NCI-H2171 (cell line): ENCODE measurements around the gene CUL3.

Experiments
- DNase-seq: peaks from one replicate; lab custom pipeline; 2025; lab: John Stamatoyannopoulos, UW

CUL3 gene

DNA sequence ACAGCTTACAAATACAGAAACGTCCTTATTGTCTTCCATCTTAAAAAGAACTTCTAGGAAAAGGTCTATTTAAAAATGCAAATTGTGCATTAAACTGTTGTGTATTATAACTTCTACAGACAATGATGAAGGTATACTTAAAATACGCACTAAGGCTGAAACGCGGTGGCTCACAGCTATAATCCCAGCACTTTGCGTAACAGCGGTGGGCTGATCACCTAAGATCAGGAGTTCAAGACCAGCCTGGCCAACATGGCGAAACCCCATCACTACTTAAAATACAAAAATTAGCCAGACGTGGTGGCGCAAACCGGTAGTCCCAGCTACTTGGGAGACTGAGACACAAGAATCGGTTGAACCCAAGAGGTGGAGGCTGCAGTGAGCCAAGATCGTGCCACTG is 4.9 kb downstream of the CUL3 start:
- DNase-seq, result no peak

DNA sequence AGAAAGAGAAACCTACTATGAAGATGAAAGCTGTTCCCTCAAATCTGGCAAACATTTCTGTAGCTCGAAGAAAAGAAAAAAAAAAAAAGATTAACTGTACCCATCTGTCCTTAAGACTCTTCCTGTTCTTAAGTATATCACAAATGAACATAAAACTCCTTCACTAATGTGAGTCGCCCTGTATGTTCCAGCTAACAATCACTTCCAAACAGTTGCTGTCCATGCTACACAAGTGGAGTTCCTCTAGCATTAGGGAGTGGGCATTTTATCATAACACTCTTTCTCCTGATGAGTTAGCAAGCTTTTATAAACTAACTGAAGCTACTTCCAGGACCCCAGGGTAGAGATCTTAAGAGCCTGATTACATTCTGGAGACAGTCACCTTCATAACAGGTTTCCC is 5.8 kb downstream of the CUL3 start:
- no peak for DNase-seq

DNA sequence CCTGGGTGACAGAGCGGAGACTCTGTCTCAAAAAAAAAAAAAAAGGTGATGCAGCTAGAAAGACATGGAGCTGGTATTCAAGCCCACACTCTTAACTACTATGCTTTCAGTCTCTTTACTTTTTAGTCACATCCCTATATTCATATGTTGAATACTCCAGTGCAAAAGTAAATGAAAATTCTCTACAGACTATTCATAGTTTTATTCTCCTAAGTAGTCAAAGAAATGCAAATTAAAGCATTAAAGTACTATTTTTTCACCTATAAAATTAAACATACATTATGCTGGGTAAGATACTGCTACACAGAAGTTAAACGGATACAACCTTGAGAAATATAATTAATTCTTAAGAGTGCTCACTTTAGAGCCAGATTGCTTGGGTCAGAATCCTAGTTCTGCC is 7.6 kb downstream of the CUL3 start:
- no peak for DNase-seq

DNA sequence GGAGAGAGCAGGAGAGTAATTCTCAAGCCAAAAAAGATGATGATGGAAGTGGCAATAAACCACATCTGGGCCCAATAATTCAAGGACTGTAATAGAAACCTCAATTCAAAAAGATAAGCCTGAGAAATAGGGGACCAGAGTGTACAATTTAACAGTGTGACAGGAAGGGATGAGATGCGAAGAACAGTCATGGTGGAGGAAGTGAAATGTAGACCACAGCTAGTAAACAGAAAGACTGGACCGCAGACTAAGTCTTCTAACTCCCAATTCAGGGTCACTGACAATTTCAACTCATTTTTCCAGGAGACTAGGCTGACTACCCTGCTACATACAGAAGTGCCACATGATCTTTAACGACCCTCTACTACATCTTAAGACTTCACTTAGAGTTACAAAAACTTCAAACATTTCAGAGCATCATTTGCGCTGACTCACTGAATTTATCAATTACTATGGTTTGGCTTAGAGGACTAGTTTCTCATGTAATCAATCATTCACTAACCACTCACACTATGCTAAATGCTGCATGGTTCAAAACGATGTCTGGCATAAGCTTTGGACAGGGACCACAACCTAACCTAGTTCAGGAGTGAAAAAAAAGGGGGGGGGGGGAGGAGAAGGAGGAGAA is 9.0 kb downstream of the CUL3 start:
- DNase-seq, result no peak

DNA sequence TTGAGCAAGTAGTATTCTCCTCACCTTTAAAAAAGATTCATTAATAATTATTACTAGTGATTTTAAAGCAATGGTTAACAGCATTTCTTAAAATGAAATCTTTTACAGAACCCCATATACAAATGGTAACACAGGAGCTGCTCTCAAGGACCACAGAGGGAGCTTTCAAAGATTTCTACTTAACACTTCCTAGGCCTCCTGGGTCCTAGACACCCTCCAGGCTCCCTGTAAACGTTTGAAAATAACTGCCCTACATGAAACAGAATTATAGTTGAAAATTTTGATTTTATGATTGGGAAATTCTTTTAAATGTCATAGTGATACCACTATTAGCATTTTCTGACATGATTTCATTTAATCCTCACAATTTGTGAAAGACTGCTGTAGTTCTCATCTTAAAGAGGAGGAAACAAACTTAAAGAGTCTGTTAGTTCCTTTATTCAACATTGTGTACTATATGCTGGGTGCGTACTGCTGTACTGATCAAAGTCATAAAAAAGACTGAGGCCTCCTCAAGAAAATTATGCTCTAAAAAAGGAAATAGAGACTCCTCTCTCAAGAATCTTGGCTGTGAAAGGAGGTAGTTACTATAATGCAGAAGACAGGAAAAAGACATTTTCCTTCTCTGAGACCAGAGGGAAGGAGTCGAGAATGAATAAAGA is 10.6 kb downstream of the CUL3 start:
- DNase-seq, result no peak

DNA sequence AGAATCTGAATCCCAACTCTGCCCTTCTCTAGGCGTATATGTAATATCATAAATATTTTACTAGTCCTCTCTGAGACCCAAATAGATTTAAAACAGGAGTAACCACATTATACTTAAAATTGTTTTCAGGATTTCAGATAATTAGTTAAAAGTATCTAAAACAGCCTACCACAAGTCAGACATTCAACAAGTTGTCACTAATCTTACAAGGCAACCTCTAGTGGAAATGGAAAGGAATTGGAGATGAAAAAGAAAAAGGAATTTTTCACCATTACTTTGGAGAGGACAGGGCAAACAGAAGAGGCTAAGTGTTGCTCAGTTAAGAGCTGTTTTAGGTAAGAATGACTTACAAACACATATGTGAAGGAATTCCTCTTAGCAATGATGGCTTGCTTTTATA is 11.4 kb downstream of the CUL3 start:
- DNase-seq, result no peak

DNA sequence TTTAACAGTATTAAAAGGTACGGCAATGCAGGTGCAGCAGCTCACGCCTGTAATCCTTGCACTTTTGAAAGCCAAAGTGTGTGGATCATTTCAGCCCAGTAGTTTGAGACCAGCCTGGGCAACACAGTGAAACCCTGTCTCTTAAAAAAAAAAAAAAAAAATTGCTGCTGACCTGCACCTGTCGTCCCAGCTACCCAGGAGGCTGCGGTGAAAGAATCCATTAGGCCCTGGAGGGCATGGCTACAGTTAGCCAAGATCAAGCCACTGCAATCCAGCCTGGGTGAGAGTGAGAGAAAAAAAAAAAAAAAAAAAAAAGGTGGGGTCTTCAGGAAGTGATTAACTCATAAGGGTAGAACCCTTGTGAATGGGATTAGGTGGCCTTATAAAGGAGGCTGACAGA is 12.8 kb downstream of the CUL3 start:
- no peak for DNase-seq

DNA sequence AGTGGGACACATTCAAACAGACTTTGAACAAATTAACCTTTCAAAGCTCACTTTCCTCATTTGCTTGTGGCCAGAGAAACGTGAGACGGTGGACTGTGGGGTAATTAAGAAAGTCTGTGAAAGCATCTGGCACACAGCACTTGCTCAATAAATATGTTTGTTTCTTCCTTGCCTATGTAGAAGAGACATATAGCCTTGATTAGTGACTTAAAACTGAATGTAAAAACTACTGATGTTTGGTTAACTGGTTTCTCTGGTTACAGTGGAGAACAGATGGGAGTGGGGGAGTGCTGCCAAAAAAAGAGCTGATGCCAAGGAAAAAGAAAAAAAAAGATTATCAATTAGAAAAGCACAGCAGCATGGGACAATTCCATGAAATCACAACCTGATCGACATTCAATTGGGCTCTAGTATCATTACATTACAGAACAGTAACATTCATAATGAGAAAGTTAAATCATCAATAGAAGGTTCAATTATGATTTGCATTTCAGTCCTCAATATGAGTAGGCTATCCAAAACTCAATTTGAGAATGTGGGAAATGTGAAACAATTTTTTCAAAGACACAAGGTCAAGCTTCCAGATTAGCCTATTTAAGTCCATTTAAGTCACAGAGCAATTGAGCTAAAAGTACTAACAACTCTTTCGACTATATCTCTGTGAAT is 14.7 kb downstream of the CUL3 start:
- peak; percentile 11 for DNase-seq

DNA sequence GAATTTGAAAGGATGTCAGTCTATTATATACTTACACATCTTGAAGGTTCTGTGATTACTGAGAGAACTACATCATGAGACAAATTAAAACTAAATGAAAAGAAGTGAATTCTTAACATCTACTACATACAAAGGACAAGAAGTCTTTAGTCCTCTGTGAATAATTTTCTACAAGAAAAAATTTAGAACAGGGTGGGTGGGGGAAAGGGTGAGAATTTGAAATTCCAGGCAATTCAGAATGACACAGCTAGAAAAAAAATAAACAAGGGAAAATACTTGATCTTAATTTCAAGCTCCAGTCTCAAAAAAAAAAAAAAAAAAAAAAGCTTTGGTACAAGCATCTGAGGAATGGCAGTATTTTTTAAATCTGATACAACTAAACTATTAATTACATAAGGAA is 15.5 kb downstream of the CUL3 start:
- DNase-seq, result no peak

DNA sequence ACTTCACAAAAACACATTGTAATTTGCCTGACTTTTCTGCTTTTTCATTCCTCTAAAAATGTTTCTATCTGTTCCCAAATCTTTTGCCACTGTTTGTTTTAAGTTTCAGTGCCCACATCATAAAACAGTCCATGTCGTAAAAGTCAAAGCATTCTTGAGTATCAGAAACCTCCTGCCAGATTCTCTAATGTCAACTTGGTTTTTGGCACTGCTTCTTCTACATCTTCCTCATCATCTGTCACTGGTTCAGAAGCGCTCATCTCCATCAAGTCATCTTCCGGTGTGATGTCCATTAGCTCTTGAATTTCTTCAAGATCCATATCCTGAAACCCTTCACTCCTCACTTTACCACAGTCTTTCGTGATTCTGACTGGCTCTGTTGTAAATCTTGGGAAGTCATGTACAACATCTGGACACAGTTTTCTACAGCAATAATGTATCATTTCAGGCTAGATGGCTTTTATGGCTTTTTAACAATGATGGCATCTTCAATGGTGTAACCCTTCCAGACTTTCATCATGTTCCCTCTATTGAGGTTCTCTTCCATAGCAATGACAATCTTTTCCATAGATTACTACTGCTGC is 19.6 kb downstream of the CUL3 start:
- no peak for DNase-seq

DNA sequence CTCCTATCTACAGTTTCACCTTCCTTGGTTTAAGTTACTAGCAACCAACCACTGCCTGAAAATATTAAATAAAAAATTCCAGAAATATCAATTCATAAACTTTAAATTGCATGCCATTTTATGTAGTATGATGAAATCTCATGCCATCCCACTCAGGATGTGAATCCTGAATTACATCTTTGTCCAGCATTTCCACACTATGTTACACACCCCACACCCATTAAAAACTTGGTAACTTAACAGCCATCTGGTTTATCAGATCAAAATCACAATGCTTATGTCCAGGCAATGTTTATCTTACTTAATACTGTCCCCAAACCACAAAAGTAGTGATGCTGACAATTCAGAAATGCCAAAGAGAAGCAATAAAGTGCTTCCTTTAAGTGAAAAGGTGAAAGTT is 21.6 kb downstream of the CUL3 start:
- no peak for DNase-seq

DNA sequence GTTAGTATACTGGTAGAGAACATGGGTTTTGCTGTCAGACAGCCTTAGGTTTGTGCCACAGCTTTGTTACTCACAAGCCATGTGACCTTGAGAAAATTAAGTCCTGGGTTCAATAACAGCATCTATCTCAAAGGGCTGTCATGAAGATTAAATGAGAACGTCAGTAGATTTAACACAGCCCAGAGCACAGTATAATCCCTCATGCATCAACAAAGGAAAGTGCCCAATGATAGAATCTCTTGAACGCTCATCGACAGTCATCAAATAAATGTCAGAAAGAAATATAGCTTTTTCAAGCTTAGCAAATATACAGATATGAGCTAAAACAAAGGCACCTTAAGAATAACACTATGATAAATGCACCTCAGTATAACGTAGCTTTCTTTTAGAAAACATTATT is 22.3 kb downstream of the CUL3 start:
- no peak for DNase-seq

DNA sequence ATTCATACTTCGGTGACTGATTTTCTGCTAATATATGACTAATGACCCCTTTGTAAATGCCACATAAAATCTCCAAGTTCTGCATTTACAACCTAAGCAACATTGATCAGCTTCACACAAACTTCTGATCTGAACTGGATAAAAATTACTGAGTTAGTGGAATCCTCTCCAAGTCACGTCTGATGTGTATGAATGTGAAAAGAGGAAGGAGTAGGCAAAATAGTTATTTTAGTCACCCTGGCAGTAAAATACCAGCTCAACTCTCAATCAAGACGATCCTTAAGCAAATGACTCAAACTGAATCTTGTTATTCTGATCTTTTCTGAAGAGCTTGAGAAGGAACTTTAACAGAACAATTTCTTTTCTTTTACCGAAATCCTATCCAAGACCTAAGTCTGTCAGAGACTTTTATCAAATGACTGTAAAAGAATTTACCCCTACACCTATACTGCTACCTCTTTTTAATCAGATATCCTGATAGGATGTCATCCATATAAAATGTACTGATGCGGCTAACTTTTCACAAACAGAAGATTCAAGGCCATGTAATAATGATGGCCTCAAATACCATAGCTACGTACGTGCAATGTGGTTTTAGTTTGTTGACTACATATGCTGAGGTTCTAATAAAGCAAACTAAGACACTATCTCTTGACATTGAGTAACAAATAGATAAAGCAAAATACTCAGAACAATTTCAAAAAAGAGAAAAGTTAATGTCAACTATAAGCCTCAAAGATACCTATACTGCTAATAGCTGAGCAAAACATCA is 23.7 kb downstream of the CUL3 start:
- no peak for DNase-seq

DNA sequence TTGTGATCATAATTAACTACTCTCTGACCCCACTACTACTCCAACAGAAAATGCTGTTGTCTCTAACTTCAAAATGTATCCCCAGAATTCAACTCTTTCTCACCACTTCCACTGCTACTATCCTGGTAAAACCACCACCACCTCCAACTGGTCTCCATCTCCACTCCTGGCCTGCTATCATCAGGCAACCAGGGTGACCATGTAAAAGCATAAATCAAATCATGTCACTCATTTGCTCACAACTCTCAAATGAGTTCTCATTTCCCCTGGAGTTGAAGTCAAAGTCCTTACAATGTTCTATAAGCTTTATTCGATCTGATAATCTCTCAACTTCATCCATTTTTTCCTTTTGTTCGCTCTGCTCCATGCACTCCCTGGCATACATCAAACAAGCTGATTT is 24.6 kb downstream of the CUL3 start:
- DNase-seq, result no peak

DNA sequence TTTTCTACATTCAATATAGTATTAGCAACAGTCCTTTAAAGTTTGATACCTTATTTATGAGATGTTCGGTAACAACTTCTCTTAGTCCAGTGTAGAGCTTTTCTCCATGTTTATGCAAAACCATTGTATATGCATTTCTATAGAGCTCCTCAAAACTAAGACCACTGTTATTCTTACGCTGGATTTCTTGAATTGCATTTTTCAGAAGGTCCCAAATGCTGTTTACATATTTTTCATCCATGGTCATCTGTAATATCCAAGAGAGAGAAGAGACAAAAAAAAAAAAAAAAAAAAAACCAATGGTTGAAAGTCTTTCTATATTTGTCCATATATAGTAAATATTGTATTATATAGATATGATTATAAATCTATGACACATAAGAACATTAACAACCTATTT is 27.6 kb downstream of the CUL3 start:
- DNase-seq, result no peak

DNA sequence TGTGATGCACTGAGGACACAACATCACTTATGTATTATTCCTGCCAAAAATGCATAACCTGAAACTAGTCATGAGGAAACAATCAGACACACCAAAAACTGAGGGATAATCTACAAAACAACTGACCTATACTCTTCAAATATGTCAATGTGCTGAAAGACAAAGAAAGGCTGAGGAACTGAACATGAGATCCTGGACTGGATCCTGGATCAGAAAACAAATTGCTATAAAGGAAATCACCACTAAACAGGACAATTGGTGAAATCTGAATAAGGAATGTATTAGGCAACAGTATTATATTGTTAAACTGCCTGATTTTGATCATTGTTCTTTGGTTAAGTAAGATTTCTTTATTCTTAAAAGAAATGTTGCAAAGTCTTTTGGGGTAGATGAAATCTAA is 28.8 kb downstream of the CUL3 start:
- DNase-seq, result no peak

DNA sequence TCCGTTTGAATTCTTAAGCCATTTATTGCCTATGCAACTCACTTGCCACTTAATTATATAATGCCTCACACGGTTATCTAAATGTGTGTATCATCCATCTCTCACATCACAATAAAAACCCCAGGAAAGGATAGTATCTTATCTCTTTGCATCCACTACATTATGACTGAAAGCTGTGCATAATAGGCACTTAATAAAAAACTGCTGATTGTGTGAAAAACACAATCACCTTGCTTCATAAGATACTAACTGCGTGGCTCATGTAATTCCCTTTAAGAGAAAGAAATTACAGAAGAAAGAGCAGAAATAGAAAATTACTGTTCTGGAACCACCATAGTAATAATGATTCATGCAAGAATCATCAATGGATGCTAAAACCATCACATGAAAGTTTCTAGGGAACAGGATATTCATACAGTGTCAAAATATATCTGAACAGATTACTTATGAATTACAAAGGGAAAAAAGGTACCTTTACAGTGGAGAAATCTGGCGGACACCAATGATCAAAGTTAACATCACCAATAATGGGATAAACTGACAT is 29.3 kb downstream of the CUL3 start:
- no peak for DNase-seq

DNA sequence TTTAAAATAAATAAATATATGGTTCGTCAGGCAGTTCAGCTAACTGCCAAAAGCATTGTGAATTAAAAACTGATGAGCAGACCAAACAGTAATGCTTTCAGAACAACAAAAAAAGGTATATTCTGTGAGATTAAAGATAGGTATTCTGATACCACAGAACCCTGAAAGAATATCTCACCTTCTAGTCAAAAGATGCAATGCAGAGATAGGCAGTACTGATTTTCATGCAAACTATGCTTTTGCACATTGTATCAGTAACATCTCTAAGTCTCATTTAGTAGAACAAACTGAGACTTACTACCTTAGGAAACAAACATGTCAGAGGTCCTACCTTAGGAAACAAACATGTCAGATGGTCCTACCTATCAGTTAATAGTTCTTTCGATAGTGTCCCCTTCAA is 32.4 kb downstream of the CUL3 start:
- no peak for DNase-seq

DNA sequence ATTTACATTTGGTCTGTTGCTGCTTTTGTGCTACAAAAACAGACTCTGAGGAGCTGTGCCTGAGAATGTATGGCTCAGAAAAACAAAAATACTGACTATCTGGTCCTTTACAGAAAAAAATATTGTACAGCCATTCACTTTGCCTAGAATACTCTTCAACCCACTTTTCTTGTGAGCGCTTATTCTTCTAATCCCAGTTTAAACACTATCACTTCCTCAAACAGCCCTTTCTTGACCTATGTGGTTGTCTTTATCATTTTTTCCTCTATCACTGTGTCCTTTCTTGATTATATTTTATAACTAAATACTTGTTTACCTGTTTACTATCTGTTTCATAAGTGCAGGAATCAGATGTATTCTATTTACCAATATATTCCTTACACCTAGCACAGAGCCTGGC is 33.5 kb downstream of the CUL3 start:
- no peak for DNase-seq

DNA sequence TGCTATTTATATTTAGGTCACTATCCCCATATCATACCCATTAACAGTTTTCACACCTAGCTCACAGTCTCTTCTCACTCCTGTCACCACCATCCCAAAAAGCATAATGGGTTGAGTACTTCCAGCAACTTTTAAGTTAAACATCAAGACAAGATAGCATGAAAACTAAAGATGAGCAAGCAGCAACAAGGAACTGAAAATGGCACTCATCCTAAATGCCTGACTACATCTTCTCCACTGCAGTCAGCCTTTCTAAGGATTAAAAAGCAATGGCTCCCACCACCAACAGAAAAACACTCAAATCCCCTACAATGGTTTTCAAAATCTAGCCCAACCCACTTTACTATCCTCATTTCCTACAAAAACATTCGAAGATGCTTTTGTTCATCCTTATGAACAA is 38.2 kb downstream of the CUL3 start:
- no peak for DNase-seq

DNA sequence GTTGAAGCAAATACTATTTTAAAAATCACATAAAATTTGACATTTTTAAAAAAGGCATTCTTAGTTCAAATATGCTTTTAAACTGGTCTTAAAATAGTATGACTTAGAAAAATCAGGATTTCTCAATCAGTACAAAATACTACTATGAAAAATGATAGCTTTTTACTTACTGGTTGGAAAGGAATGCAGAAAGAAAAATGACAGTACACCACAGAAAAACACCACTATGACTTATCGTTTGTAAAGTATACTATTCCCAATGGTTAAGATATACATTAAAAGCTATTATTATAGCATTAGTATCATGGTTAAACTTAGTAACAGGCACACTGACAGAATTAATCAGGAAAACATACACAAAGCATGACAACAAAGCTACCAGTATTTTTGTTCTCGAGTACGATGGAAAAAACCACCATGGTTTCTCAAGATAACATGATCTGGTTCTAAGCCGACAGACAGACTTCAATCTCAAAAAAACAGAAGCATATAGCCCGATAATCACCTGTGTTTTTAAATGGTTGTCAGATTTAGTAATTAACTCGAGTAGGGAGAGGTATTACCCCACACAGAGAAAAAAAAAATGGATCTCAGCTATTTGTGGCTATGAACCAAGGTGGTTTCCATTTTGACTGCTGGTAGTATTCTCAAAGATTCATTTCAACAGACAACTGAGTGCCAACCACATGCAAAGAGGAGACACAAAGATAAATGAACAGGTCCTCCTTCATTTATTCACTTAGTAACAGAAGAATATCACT is 39.1 kb downstream of the CUL3 start:
- DNase-seq, result no peak

DNA sequence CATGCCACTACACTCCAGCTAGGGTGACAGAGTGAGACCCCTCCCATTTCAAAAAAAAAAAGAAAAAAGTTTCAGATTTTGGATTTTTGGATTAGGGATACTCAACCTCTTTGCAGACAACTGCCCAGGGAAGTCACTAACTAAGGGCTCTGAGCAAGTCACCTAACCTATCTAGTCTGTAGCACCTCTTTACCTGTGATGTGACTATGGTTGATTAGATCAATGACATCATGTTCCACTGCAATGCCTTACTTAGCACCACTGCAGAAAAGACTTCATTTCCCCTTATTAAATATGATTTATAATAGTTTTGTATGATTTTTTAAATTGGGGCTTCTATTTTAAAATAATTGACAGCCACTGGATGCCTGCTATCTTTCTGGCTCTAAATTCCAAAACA is 41.2 kb downstream of the CUL3 start:
- no peak for DNase-seq
